AG04449 (cell line): ENCODE measurements around the gene TRRAP.

ENCODE experiments used
- CTCF ChIA-PET: fragments of 350-600 bp; formaldehyde crosslinking; extraction: SDS; loops from one replicate; lab custom pipeline; 2021; ENCODE audit warnings: antibody characterized with exemption; lab: Yijun Ruan, JAX
- POLR2A ChIA-PET: fragments of 400-600, 350-600 bp; formaldehyde crosslinking; extraction: SDS; loops from one replicate; lab custom pipeline; 2020; ENCODE audit warnings: antibody characterized with exemption, inconsistent platforms; lab: Yijun Ruan, JAX
- DNase-seq: peaks from one replicate; pipeline ENCODE4 v3.0.0-alpha.2; 2010; ENCODE audit warnings: low read depth, low spot score
- H3K4me3 ChIP-seq: 2 replicates; pipeline ENCODE4 v1.5.1; 2011; ENCODE audit warnings: low read depth, mild to moderate bottlenecking, control low read depth, low read length
- TF ChIP-seq, protein P1 (sequence below): IDR thresholded peaks from one replicate; pipeline ENCODE4 v1.5.1; 2011; ENCODE audit warnings: mild to moderate bottlenecking, moderate library complexity, low read length, control low read depth, inconsistent platforms; ENCODE audit not compliant: insufficient read depth; ENCODE audit errors: missing control alignments

Gene TRRAP

DNA sequence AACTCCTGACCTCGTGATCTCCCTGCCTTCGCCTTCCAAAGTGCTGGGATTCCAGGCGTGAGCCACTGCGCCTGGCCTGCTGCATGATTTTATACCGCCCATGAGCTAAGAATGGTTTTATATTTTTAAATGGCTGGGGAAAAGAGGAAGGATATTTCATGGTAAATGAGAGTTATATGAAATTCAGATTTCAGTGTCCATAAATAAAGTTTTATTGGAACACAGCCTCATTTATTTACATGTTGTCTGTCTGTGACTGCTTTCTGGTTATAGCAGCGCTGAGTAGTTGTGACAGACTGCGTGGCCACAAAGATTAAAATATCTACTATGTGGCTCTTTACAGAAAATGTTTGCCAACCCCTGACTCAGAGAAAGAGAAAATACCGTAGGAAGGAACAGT lies 2.2 kb downstream of the TRRAP start:
- TF ChIP-seq, protein P1, sequence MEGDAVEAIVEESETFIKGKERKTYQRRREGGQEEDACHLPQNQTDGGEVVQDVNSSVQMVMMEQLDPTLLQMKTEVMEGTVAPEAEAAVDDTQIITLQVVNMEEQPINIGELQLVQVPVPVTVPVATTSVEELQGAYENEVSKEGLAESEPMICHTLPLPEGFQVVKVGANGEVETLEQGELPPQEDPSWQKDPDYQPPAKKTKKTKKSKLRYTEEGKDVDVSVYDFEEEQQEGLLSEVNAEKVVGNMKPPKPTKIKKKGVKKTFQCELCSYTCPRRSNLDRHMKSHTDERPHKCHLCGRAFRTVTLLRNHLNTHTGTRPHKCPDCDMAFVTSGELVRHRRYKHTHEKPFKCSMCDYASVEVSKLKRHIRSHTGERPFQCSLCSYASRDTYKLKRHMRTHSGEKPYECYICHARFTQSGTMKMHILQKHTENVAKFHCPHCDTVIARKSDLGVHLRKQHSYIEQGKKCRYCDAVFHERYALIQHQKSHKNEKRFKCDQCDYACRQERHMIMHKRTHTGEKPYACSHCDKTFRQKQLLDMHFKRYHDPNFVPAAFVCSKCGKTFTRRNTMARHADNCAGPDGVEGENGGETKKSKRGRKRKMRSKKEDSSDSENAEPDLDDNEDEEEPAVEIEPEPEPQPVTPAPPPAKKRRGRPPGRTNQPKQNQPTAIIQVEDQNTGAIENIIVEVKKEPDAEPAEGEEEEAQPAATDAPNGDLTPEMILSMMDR: no peak
- CTCF ChIA-PET: interaction anchor here (0.9 to 4.6 kb wide), 9 partner anchors 9 to 60 kb away, joined by 3 to 27 read pairs (median 6); partner anchors contain the start of gene TMEM130
- DNase-seq: no peak
- POLR2A ChIA-PET: no interaction called here
- 0 out of 2 replicates have a peak overlapping the region, but pooled peaks have one; percentile 1 for H3K4me3 ChIP-seq

DNA sequence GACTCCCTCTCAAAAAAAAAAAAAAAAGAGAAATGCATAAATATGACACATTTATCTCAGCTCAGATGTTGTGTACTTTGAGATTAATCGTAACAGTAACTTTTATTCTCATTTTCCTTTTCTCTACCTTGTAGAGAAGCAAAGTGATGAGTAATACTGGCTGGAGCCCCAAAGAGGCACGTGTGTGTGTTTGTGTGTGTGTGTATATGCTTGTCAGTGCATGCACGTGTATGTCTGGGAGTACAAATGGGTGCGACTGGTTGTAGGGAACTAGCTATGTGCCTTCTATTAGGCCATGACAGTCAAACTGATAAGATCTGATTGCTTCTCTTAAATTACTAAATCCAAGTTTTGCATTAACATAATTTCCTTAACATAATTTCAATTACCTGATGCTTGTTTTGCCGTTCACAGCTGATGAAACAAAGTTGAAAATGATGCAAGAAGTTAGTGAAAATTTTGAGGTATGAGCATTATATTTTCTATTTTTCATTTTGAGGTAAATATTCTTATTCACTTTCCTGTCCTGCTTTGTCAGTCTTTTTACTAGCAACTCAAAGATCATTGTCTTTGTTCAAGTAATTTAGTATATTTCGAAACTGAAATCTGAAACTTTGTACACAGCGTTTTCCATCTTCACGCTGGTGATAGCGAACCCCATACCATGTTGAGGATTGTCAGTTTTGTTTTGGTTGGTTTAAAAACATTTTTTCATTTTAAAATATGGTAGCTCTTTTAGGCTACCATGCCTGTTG lies 3.4 kb downstream of the TRRAP start:
- TF ChIP-seq, protein P1: no peak
- no peak overlapping the region for H3K4me3 ChIP-seq
- ChIA-PET POLR2A (no interaction called here), CTCF (interaction anchor here (1.0 to 4.6 kb wide), 4 partner anchors 9 to 50 kb away, joined by 3 to 27 read pairs (median 5); no protein-coding TSS in a partner anchor)
- DNase-seq: no peak

DNA sequence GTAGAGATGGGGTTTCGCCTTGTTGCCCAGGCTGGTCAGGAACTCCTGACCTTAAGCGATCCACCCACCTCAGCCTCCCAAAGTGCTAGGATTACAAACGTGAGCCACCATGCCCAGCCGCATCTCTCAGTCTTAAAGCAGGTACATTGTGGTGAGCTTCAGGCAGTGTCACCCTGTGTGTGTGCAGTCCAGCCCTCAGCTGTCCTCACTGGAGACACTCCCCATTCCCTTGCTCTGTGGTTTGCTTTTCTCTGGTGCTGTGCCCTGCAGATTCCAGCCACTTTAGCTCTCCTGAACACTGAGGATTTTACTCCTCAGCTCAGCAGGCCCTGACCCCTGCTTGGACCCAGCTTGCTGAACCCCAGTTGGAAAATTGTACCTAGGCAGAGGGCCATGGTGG lies 6.1 kb downstream of the TRRAP start:
- TF ChIP-seq, protein P1: no peak
- DNase-seq: no peak
- H3K4me3 ChIP-seq: no peak overlapping the region
- POLR2A ChIA-PET: no interaction called here
- CTCF ChIA-PET: interaction anchor here (1.1 kb wide), 1 partner anchor 10 kb away, joined by 3 read pairs; no protein-coding TSS in a partner anchor

DNA sequence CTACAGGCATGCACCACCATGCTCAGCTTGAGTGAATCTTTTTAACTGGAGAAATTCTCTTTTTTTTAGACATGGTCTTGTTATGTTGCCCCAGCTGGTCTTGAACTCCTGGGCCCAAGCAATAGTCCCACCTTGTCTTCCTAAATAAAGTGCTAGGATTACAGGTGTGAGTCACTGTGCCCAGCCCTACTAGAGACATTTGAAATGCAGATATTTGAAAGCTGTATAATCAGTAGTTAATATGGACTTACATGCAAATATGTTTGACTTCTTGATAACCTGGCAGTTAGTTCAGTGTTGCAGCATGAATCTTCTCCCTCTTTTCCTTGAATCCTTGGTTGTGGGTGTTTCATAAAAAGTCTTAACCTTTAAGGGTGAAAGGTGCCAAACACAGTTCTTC lies 8.7 kb downstream of the TRRAP start:
- CTCF ChIA-PET: interaction anchor here (1.6 kb wide), 1 partner anchor 9 kb away, joined by 9 read pairs; the partner anchor contains the start of gene TRRAP
- DNase-seq: no peak
- TF ChIP-seq, protein P1: no peak
- no peak overlapping the region for H3K4me3 ChIP-seq
- POLR2A ChIA-PET: no interaction called here

DNA sequence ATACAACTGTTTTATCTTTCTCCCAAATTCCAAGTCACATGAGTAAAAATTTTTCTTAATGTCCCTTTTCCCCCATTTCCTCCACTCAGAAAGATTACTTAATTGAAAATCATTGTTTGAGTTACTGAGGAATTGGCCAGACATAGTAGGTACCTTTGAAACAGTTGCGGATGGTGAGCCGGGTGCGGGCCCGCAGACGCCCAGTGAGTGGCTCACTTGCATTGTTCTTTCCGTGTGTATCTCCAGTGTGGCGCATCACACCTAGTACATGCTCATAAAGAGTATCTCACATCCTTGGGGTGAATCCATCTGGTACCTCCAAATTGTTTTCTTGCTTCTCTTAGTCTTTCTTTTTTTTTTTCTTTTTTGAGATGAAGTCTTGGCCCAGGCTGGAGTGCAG lies 14.3 kb downstream of the TRRAP start:
- ChIA-PET CTCF (interaction anchor here (1.7 to 4.2 kb wide), 2 partner anchors 13 to 14 kb away, joined by 9 to 26 read pairs; partner anchors contain the start of gene TRRAP), POLR2A (no interaction called here)
- no peak overlapping the region for H3K4me3 ChIP-seq
- DNase-seq: no peak
- TF ChIP-seq, protein P1: no peak

DNA sequence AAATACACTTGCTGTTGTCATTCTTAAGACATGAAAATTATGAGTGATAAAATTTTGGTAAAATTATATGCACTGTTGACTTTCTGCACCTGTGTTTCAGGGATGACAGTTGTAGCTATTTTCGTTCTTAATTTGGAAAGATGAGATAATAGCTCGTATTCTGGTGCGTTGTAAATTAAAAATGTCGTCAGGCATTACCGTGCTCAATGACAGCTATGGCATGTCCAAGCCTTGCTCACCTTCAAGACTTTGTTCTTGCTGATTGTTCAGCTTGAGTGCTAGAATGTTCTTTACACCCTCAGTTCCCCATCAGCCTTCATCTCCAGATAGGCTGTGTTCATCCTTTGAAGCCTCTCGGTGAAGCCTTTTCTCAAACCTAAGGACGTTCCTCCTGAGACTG lies 21.5 kb downstream of the TRRAP start:
- ChIA-PET POLR2A (no interaction called here), CTCF (interaction anchor here (0.8 to 0.9 kb wide), 2 partner anchors 8 to 14 kb away, joined by 3 read pairs; no protein-coding TSS in a partner anchor)
- no peak overlapping the region for H3K4me3 ChIP-seq
- DNase-seq: no peak
- TF ChIP-seq, protein P1: no peak
